Testis (tissue), 3 donors: ENCODE data around the gene TMEFF1. TPM values are rescaled to one million over a fixed set of nuclear protein-coding genes. Genes with fewer than 3 reads are reported as not detected.
"Not testable (repeated sequence)": the region's sequence is repeated elsewhere in the genome, so short reads cannot be mapped to it uniquely, and the experiment has no call there.

ENCODE experiments used
- DNase-seq: peaks from one replicate; pipeline ENCODE4 v3.0.0-alpha.2; 2019
- H3K27ac ChIP-seq, 2 donors: fragments of 200-600 bp; sonication (generic); one replicate each; pipeline ENCODE4 v1.5.1; 2019
- H3K27me3 ChIP-seq: fragments of 200-600 bp; sonication (generic); one replicate; pipeline ENCODE4 v1.5.1; 2019
- H3K36me3 ChIP-seq: fragments of 200-600 bp; sonication (generic); one replicate; pipeline ENCODE4 v1.5.1; 2017; ENCODE audit warnings: low read depth; ENCODE audit errors: missing control alignments
- H3K4me1 ChIP-seq: fragments of 200-600 bp; sonication (generic); one replicate; pipeline ENCODE4 v1.5.1; 2019
- H3K4me3 ChIP-seq, 2 donors: fragments of 200-600 bp; sonication (generic); one replicate each; pipeline ENCODE4 v1.5.1; 2017 to 2019
- H3K9me3 ChIP-seq: fragments of 200-600 bp; sonication (generic); one replicate; pipeline ENCODE4 v1.5.1; 2017
- POLR2A ChIP-seq: fragments of 450-650 bp; IDR thresholded peaks from one replicate; pipeline ENCODE4 v1.6.1; 2017; ENCODE audit warnings: antibody characterized with exemption, mild to moderate bottlenecking, moderate library complexity
- WGBS, 2 donors: methylation state at CpG; one replicate each; pipeline ENCODE4 v1.1.5; 2018; 5-methylcytosine and 5-hydroxymethylcytosine counted together
- intact Hi-C: fragments of 100-400 bp; cut with DNase I; formaldehyde crosslinking; loops from one replicate; pipeline ENCODE4 v1.15.1; 2023; ENCODE audit warnings: low total_unique reads
- polyA plus RNA-seq: library from polyadenylated mRNA; stranded (reverse); fragments of 350-450 nt; fragmentation: Illumina TruSeq; extraction: RNeasy Lipid Tissue Mini Kit (QIAGEN cat#74804); gene quantifications from one replicate; pipeline ENCODE4 v1.2.3, GENCODE V29; 2014; ENCODE audit warnings: low read depth, low replicate concordance; ENCODE audit not compliant: insufficient read depth
- total RNA-seq, 2 donors: library from RNA; depleted of rRNA; stranded (reverse); fragments of >200 nt; gene quantifications; one replicate each; pipeline ENCODE4 v1.2.3, GENCODE V29; 2016
- TF ChIP-seq, protein P1 (sequence below), 3 experiments: fragments of 450-650 bp in 2 of 3; fragments of 200-600 bp in 1 of 3; sonication (generic) in 1 of 3; IDR thresholded peaks; one replicate each; pipeline ENCODE4 v1.5.1; 2016 to 2019; ENCODE audit warnings: antibody characterized with exemption in 3 of 3, mild to moderate bottlenecking in 2 of 3, moderate library complexity in 1 of 3

The TMEFF1 gene
- total and polyA plus RNA-seq, 3 donors from 2014 or later = 2.3 to 8.7 (median 5.9) TPM

DNA sequence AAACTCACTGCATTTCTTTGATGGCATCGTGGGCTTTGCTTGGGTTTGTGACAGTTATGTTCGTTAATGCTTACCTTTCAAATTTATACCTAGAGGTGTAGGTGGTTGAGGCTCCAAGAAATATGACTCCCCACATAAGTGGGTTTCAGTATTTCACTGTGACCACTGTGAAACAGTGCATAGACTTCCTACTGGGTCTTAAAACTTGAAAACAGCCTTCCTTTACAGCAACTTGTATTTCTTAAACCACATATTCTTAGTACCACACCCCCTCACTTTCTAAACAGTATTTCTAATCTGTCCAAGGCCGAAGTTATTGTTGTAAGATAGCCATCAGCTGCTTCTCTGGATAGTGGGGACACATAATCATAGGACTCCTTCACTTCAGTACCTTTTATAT is 48.3 kb downstream of the TMEFF1 start:
- Histone ChIP-seq H3K9me3 (no peaks in the 10 kb centered on the region), H3K4me1 (no peaks in the 10 kb centered on the region), H3K4me3 (no peak overlapping the region), H3K36me3 (no peaks in the 10 kb centered on the region), H3K27ac (no peak overlapping the region), H3K27me3 (no peaks in the 10 kb centered on the region)
- no peak for DNase-seq
- WGBS, 2 donors = 86% methylated on average over 3 of the region's 3 CpGs
- TF ChIP-seq, protein P1, sequence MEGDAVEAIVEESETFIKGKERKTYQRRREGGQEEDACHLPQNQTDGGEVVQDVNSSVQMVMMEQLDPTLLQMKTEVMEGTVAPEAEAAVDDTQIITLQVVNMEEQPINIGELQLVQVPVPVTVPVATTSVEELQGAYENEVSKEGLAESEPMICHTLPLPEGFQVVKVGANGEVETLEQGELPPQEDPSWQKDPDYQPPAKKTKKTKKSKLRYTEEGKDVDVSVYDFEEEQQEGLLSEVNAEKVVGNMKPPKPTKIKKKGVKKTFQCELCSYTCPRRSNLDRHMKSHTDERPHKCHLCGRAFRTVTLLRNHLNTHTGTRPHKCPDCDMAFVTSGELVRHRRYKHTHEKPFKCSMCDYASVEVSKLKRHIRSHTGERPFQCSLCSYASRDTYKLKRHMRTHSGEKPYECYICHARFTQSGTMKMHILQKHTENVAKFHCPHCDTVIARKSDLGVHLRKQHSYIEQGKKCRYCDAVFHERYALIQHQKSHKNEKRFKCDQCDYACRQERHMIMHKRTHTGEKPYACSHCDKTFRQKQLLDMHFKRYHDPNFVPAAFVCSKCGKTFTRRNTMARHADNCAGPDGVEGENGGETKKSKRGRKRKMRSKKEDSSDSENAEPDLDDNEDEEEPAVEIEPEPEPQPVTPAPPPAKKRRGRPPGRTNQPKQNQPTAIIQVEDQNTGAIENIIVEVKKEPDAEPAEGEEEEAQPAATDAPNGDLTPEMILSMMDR (IDR thresholded peaks at IDR 0.05) = no peak
- TF ChIP-seq POLR2A = no peak
- intact Hi-C loops = no loop called here

DNA sequence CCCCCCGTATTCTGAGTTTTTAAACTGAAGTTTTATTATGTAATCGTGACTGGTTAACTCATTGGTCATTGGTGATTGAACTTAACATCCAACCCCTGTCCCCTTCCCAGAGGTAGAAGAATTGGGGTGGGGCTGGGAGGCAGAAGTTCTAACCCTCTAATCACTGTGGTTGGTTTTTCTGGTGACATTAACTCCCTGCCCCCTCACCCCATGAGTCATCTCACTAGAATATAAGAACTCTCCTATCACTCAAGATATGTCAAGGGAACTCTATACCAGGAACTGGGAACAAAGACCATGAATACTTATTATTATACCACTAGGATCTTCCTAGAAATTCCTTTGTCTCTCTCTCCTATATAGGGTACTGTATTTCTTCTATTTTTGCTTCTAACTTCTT is 52.6 kb downstream of the TMEFF1 start:
- no peaks in the 10 kb centered on the region for H3K9me3 ChIP-seq
- 98 to 100% methylated on average over 2 of the region's 2 CpGs for WGBS, 2 donors
- no peak overlapping the region for H3K27ac ChIP-seq
- intact Hi-C loops = no loop called here
- H3K36me3 ChIP-seq = no peaks in the 10 kb centered on the region
- H3K4me3 ChIP-seq = no peak overlapping the region
- TF ChIP-seq, protein P1 (IDR thresholded peaks at IDR 0.05) = no peak
- no peak for TF ChIP-seq POLR2A
- H3K4me1 ChIP-seq = no peaks in the 10 kb centered on the region
- H3K27me3 ChIP-seq = no peaks in the 10 kb centered on the region
- no peak for DNase-seq

DNA sequence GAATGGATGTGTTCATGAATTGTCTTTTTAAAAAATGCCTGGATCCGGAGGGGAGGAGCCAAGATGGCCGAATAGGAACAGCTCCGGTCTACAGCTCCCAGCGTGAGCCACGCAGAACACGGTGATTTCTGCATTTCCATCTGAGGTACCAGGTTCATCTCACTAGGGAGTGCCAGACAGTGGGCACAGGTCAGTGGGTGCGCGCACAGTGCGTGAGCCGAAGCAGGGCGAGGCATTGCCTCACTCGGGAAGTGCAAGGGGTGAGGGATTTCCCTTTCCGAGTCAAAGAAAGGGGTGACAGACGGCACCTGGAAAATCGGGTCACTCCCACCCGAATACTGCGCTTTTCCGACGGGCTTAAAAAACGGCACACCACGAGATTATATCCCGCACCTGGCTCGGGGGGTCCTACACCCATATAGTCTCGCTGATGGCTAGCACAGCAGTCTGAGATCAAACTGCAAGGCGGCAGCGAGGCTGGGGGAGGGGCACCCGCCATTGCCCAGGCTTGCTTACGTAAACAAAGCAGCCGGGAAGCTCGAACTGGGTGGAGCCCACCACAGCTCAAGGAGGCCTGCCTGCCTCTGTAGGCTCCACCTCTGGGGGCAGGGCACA is 54.3 kb downstream of the TMEFF1 start:
- WGBS, 2 donors = 95 to 96% methylated on average over 27 to 30 of the region's 30 CpGs
- H3K27ac ChIP-seq, H3K36me3 ChIP-seq, H3K9me3 ChIP-seq, H3K27me3 ChIP-seq, DNase-seq, H3K4me3 ChIP-seq, H3K4me1 ChIP-seq, intact Hi-C loops: not testable (repeated sequence)

DNA sequence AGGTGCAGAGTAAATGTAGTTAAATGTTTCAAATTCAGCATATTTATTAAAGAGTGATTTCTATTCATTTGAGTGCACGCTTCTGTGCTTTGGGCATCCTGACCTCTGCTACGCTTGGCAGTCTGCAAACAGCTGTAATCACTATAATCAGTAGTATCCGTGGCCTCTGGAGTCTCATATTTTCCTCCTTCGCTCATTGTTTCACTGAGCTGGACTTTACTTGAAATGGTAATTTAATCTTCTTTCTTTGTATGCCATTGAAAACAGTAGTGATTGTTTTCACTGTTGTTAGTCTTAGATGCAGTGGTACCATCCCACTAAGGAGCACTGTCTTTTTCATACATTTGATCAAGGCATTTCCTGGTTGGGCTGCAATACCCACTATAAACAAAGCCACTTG is 61.5 kb downstream of the TMEFF1 start:
- no peak for TF ChIP-seq POLR2A
- TF ChIP-seq, protein P1 (IDR thresholded peaks at IDR 0.05) = no peak
- DNase-seq = no peak
- no peaks in the 10 kb centered on the region for H3K36me3 ChIP-seq
- H3K9me3 ChIP-seq = no peaks in the 10 kb centered on the region
- H3K27me3 ChIP-seq = no peaks in the 10 kb centered on the region
- H3K4me1 ChIP-seq = no peaks in the 10 kb centered on the region
- 83 to 89% methylated on average over 4 of the region's 4 CpGs for WGBS, 2 donors
- no peak overlapping the region for H3K4me3 ChIP-seq
- H3K27ac ChIP-seq = no peak overlapping the region
- intact Hi-C loops = no loop called here

DNA sequence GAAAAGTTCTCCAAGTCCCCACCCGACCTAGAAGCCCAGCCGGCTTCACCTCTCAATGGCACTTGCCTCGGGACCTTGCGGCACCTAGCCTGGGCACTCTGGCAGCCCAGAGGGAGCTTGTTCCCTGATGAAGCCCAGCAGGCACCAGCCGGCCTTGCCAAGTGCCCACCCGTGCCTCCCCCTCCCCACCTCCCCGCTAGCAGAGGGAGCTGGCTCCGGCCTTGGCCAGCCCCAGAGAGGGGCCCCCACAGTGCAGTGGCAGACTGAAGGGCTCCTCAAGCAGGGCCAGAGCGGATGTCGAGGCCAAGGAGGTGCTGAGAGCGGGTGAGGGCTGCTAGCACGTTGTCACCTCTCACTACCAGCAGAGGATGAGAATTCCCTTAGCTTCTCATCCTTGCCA is 67.4 kb downstream of the TMEFF1 start:
- Histone ChIP-seq H3K9me3 (no peaks in the 10 kb centered on the region), H3K36me3 (no peaks in the 10 kb centered on the region), H3K4me1 (no peaks in the 10 kb centered on the region), H3K27me3 (no peaks in the 10 kb centered on the region), H3K27ac (no peak overlapping the region), H3K4me3 (no peak overlapping the region)
- intact Hi-C loops = no loop called here
- no peak for TF ChIP-seq POLR2A
- TF ChIP-seq, protein P1 (IDR thresholded peaks at IDR 0.05) = no peak
- no peak for DNase-seq
- WGBS, 2 donors = 94 to 95% methylated on average over 4 to 12 of the region's 12 CpGs
